AG09309 (cell line): ENCODE data around the gene RASSF3.

Source experiments
- DNase-seq: peaks from one replicate; pipeline ENCODE4 v3.0.0-alpha.2; 2010; ENCODE audit warnings: low read depth
- H3K4me3 ChIP-seq: 2 replicates; pipeline ENCODE4 v1.5.1; 2011; ENCODE audit warnings: mild to moderate bottlenecking, low read depth, low read length, moderate library complexity; ENCODE audit not compliant: control insufficient read depth
- TF ChIP-seq, protein P1 (sequence below): IDR thresholded peaks from 2 replicates; pipeline ENCODE4 v1.5.1; 2011; ENCODE audit warnings: mild to moderate bottlenecking, low read depth, low read length, inconsistent platforms; ENCODE audit not compliant: insufficient read depth, control insufficient read depth; ENCODE audit errors: missing control alignments

Gene RASSF3

DNA sequence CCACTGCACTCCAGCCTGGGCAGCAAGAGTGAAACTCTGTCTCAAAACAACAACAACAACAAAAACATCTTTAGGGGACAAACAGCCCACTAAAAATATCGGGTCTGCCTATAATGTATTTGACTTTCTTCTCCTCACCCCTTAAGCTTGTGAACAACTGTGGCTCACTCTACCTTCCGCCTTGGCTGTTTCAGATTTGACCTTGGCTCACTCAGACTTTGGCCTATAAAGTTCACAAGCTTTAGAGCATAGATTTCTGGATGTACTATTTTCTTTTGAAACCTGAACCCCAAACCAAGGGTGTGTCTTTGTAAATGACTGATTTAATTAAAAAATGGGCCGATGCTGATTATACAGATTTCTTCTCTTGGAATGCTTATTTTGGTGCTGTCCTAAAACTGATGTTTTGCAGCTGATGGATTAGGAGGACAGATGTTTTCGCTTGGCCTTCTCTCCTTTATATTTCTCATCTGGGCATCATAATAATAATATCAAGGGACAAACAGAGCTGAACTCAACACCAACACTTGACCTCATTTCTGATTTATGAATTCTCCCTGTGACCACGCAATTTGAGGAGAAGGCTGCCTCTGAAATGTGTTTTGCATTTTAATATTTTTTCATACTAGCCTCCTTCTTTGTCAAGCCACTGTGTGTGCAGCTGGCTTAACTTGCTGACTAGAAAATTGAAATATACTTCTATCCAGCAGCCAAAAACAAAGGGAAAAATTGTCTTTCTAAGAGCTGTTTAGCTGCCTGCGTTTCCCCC, 40.2 kb upstream of the RASSF3 start:
- DNase-seq, result no peak
- no peak overlapping the region for H3K4me3 ChIP-seq
- TF ChIP-seq, protein P1, sequence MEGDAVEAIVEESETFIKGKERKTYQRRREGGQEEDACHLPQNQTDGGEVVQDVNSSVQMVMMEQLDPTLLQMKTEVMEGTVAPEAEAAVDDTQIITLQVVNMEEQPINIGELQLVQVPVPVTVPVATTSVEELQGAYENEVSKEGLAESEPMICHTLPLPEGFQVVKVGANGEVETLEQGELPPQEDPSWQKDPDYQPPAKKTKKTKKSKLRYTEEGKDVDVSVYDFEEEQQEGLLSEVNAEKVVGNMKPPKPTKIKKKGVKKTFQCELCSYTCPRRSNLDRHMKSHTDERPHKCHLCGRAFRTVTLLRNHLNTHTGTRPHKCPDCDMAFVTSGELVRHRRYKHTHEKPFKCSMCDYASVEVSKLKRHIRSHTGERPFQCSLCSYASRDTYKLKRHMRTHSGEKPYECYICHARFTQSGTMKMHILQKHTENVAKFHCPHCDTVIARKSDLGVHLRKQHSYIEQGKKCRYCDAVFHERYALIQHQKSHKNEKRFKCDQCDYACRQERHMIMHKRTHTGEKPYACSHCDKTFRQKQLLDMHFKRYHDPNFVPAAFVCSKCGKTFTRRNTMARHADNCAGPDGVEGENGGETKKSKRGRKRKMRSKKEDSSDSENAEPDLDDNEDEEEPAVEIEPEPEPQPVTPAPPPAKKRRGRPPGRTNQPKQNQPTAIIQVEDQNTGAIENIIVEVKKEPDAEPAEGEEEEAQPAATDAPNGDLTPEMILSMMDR, result no peak

DNA sequence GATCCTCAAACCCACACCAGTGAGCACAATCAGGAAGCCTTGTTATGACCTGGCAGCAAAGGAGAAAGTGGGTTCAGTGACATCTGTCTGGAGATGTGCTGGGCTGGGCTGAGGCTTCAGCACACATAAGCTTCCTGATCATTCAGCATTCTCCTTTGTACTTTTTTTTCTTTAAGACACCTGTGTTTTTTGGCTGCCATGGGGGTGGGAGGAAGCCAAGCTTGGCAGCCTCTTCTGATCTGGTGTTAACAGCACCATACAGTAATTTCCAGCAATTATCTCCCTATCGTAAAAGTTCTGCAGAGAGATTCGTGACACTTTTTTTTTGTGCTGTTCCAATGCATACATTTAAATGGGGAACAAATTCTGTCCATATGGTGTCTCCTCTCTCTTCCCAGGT, 38.9 kb upstream of the RASSF3 start:
- DNase-seq, result no peak
- no peak overlapping the region for H3K4me3 ChIP-seq
- TF ChIP-seq, protein P1, result no peak

DNA sequence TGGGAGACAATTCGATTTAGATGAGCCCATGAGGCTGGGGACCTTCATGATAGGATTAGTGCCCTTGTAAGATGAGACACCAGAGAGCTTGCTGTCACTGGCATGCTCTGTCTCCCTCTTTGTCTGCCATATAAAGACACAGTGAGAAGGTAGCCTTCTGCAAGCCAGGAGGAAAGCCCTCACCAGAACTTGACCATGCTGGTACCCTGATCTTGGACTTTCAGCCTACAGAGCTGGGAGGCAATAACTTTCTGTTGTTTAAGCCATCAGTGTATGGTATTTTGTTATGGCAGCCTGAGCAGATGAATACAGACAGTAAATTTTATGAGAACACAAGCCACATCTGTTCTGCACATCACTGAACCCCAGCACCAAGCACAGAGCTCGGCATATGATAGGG, 38.1 kb upstream of the RASSF3 start:
- H3K4me3 ChIP-seq, result no peak overlapping the region
- no peak for DNase-seq
- TF ChIP-seq, protein P1, result no peak

DNA sequence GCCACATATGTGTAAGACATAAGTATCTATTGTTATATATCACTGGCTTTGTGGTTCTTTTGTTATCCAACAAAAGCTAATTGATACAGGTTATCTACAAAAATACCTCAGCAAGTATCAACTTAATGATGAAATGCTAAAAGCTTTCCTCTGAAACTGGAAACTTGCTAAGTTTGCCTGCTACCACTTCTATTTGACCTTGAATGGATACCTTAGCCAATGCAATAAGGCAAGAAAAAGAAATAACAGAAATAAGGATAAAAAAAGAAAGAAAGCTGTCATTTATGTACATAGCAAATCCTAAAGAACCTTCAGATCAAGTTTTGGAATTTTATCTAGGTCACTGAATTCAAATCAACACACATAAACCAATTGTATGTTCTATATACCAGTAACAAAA, 35.5 kb upstream of the RASSF3 start:
- no peak for DNase-seq
- H3K4me3 ChIP-seq, result no peak overlapping the region
- TF ChIP-seq, protein P1, result no peak

DNA sequence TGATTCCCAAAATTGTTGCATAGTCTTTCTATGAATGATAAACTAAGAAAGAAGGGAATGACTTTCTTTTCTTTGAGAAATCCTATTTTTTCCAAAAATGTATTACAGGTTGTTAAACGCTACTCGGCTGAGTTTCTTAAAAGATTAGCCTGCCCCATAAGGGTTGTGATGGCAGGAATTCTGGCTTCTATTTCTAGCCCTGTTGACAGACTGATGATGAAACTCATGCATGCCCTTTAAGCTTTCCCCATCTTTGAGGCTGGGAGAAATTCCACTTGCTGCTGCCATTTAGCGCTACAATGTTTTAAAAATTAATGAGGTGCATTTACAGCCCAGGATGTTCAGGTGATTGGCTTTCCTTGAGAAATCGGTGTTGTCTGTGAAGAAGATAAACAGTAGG, 33.2 kb upstream of the RASSF3 start:
- no peak overlapping the region for H3K4me3 ChIP-seq
- no peak for DNase-seq
- TF ChIP-seq, protein P1, result no peak

DNA sequence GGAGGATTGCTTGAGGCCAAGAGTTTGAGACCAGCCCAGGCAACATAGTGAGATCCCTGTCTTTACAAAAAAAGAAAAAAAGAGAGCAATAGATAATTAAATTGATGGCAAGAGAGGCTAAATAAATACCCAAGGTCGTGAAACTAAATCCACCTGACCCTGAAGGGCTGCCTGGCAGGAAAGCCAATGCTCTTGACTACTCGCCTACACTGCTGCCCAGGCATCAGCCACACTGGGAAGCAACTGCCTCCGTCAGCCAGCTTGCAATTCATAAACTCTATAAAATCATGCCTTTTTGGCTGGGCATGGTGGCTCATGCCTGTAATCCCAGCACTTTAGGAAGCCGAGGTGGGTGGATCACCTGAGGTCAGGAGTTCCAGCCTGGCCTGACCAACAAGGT, 31.7 kb upstream of the RASSF3 start:
- no peak overlapping the region for H3K4me3 ChIP-seq
- TF ChIP-seq, protein P1, result no peak
- DNase-seq, result no peak
